GM23248 (cell line): ENCODE measurements around the gene TMEM150B. TPM values are rescaled to one million over a fixed set of nuclear protein-coding genes. Genes with fewer than 3 reads are reported as not detected.

Experiments used
- DNase-seq: peaks from one replicate; pipeline ENCODE4 v3.0.0-alpha.2; 2015
- H2AFZ ChIP-seq: fragments of 200-600 bp; sonication (generic); 2 replicates; pipeline ENCODE4 v1.6.1; 2016; ENCODE audit warnings: antibody characterized with exemption
- H3F3A ChIP-seq: fragments of 200-600 bp; sonication (generic); 2 replicates; pipeline ENCODE4 v1.6.1; 2016; ENCODE audit warnings: mild to moderate bottlenecking, antibody characterized with exemption, mixed run types; ENCODE audit not compliant: insufficient read depth
- H3K27ac ChIP-seq: fragments of 200-600 bp; sonication (generic); 2 replicates; pipeline ENCODE4 v1.5.1; 2016; ENCODE audit warnings: mild to moderate bottlenecking
- H3K27me3 ChIP-seq: fragments of 200-600 bp; sonication (generic); replicated peaks from 2 replicates; pipeline ENCODE4 v1.6.1; 2016; ENCODE audit warnings: mild to moderate bottlenecking; ENCODE audit not compliant: insufficient read depth
- H3K36me3 ChIP-seq: fragments of 200-600 bp; sonication (generic); 2 replicates; pipeline ENCODE4 v1.6.1; 2016; ENCODE audit warnings: low read depth, mild to moderate bottlenecking
- H3K4me1 ChIP-seq: fragments of 200-600 bp; sonication (generic); 2 replicates; pipeline ENCODE4 v1.6.1; 2016; ENCODE audit warnings: mild to moderate bottlenecking; ENCODE audit not compliant: insufficient read depth
- H3K4me2 ChIP-seq: fragments of 200-600 bp; sonication (generic); one replicate; pipeline ENCODE4 v1.6.1; 2016; ENCODE audit warnings: mild to moderate bottlenecking; ENCODE audit not compliant: unreplicated experiment
- H3K4me3 ChIP-seq: fragments of 200-600 bp; sonication (generic); 2 replicates; pipeline ENCODE4 v1.5.1; 2016; ENCODE audit warnings: mild to moderate bottlenecking
- H3K79me2 ChIP-seq: fragments of 200-600 bp; sonication (generic); 2 replicates; pipeline ENCODE4 v1.6.1; 2016; ENCODE audit warnings: mild to moderate bottlenecking; ENCODE audit not compliant: insufficient read depth
- H3K9ac ChIP-seq: fragments of 200-600 bp; sonication (generic); 2 replicates; pipeline ENCODE4 v1.6.1; 2016; ENCODE audit warnings: mild to moderate bottlenecking
- H3K9me2 ChIP-seq: fragments of 200-600 bp; sonication (generic); 2 replicates; pipeline ENCODE4 v1.6.1; 2016; ENCODE audit warnings: mixed run types, mild to moderate bottlenecking, moderate library complexity; ENCODE audit not compliant: insufficient read depth
- H3K9me3 ChIP-seq: fragments of 200-600 bp; sonication (generic); one replicate; pipeline ENCODE4 v1.6.1; 2017; ENCODE audit warnings: low read depth
- H4K20me1 ChIP-seq: fragments of 200-600 bp; sonication (generic); 2 replicates; pipeline ENCODE4 v1.6.0; 2016; ENCODE audit not compliant: insufficient read depth
- EZH2 ChIP-seq: fragments of 200-600 bp; sonication (generic); IDR thresholded peaks from 2 replicates; pipeline ENCODE4 v1.6.1; 2018; ENCODE audit warnings: antibody characterized with exemption, mild to moderate bottlenecking; ENCODE audit not compliant: insufficient read depth, poor library complexity, severe bottlenecking
- EZH2phosphoT487 ChIP-seq: fragments of 200-600 bp; sonication (generic); IDR thresholded peaks from 2 replicates; pipeline ENCODE4 v1.6.1; 2018; ENCODE audit warnings: antibody characterized with exemption, moderate library complexity, mild to moderate bottlenecking, low read depth; ENCODE audit not compliant: insufficient read depth
- WGBS, 2 experiments: methylation state at CpG; one replicate each; pipeline ENCODE4 v1.1.6; 2015 to 2017; ENCODE audit warnings: low lambda C conversion rate in 2 of 2, low coverage in 1 of 2; ENCODE audit errors: missing lambda C conversion rate in 2 of 2; 5-methylcytosine and 5-hydroxymethylcytosine counted together
- in situ Hi-C: fragments of 300-500 bp; cut with MboI; formaldehyde crosslinking; loops from 2 replicates; pipeline ENCODE4 v1.15.0; 2020
- polyA plus RNA-seq: library from polyadenylated mRNA; unstranded; fragments of >200 nt; fragmentation: Nextera tagmentation; extraction: Ambion mirVana; gene quantifications from 2 replicates; pipeline ENCODE4 v1.2.1, GENCODE V29; 2016
- total RNA-seq: library from RNA; depleted of rRNA; stranded (reverse); fragments of >200 nt; shearing (Covaris generic); gene quantifications from 2 replicates; pipeline ENCODE4 v1.2.3, GENCODE V29; 2014

TMEM150B gene
- total and polyA plus RNA-seq, 2 experiments from 2014 or later: not detected

DNA sequence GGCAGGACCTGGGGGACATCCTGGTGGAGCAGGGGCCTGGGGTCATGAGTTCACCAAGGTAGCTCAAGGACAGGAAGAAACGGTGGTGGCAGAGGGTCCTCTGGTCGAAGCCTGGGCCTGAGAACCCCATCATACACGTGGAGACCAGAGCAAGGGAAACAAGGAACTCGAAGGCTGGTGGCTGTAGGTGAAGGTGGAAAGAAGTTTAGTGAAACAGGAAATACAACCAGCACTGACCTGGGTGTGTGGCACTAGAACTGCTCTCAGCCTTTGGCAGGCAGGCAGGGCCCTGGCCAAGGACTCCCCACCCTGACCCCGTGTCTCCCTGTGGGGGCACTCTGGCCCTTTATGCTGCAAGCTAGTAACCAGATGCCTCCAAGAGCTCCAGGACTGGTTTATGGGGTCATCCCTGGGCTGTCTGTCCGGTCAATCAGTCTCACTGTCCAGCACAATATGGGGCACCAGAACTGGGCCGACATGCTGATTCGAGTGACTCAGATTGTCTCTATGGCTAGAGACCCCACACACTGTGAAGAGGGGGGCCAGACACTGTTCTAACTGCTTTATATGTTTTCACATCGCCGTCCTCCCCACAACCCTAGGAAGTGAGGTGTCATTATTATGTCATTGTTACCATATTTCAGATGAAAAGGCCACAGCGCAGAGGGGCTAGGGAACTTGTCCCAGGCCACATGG lies 25.6 kb upstream of the TMEM150B start:
- in situ Hi-C loops: no loop called here
- 66 to 71% methylated on average over 11 of the region's 11 CpGs for WGBS, 2 experiments
- H2AFZ ChIP-seq: no peak overlapping the region
- H3K4me2 ChIP-seq: no peak overlapping the region
- H3K9ac ChIP-seq: no peak overlapping the region
- no peak for TF ChIP-seq EZH2
- TF ChIP-seq EZH2phosphoT487: no peak
- no peak overlapping the region for H3K27ac ChIP-seq
- peaks cover 31% of the 10 kb centered on the region for H3K27me3 ChIP-seq
- no peaks in the 10 kb centered on the region for H3K79me2 ChIP-seq
- no peak for DNase-seq
- no peaks in the 10 kb centered on the region for H3K36me3 ChIP-seq
- H4K20me1 ChIP-seq: no peaks in the 10 kb centered on the region
- no peaks in the 10 kb centered on the region for H3K4me1 ChIP-seq
- no peaks in the 10 kb centered on the region for H3K9me2 ChIP-seq
- H3F3A ChIP-seq: no peaks in the 10 kb centered on the region
- no peak overlapping the region for H3K4me3 ChIP-seq
- H3K9me3 ChIP-seq: no peaks in the 10 kb centered on the region

DNA sequence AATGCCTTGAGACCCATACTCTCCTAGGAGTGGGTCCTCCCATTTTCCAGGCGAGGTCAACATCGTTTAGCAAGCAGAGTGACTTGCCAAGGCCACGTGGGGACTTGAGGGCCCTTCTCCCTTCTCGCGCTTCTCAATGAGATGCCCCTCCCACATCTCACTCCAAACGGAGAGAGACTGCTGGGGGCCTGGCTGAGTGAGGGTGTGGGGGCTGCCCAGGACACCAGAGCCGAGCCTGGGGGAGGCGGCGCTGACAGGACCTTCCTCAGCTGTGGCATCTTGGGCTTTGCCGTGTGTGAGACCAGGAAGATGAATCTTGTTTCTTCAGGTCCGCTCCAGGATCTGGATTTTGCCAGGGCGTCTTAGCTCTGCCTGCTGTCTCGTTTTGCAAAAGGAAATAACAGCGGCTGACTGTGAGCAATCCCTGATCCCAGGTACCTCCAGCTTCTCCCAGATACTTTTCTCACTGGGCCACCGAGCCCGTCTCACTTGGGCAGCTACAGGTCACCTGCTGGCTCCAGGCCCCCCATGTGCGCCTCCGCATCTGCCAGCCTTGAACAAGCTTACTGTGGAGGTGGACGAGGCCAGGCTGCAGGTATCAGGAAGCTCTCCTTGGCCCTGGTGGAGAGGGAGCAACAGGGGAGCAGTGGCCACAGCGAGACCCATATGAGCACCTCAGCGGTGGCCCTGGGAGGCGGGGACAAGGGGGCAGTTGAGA lies 23.3 kb upstream of the TMEM150B start:
- in situ Hi-C loops: no loop called here
- H3K9ac ChIP-seq: no peak overlapping the region
- WGBS, 2 experiments: 68 to 72% methylated on average over 21 to 22 of the region's 22 CpGs
- no peaks in the 10 kb centered on the region for H3K36me3 ChIP-seq
- H3K9me3 ChIP-seq: no peaks in the 10 kb centered on the region
- no peaks in the 10 kb centered on the region for H3F3A ChIP-seq
- no peak overlapping the region for H3K27ac ChIP-seq
- H3K4me1 ChIP-seq: no peaks in the 10 kb centered on the region
- peaks cover 20% of the 10 kb centered on the region for H3K27me3 ChIP-seq
- H4K20me1 ChIP-seq: no peaks in the 10 kb centered on the region
- TF ChIP-seq EZH2: no peak
- TF ChIP-seq EZH2phosphoT487: no peak
- no peak overlapping the region for H3K4me2 ChIP-seq
- H2AFZ ChIP-seq: no peak overlapping the region
- no peaks in the 10 kb centered on the region for H3K79me2 ChIP-seq
- no peak for DNase-seq
- H3K9me2 ChIP-seq: no peaks in the 10 kb centered on the region
- H3K4me3 ChIP-seq: no peak overlapping the region

DNA sequence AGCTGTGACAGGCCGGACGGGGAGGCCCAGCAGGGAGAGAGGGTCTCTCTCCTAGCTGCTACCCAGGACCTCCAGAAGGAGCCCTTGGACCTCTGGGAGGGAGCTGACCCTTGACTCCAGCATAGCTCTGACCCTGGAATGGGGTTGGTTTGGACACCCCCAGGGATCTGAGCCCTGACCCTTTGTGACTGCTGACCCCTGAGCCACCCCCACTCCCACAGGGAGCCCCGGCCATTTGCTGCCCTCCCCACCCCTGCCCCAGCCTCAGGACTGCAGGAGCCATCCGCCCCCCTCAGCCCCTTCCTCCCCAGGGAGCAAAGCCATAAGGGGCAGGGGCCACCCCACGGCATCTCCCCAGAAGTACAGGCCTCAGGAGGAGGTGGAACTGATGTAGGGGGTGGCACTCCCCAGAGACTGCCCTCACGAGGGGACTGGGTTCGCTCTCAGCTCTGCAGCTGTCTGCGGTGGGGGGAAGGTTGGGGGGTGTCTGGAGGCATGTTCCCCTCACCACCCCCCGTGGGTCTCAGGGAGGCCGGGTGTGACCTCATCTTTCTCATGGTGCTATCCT lies 22.4 kb upstream of the TMEM150B start:
- Histone ChIP-seq H3K4me3 (no peak overlapping the region), H3K36me3 (no peaks in the 10 kb centered on the region), H3K9me2 (no peaks in the 10 kb centered on the region), H3K9ac (no peak overlapping the region), H3F3A (no peaks in the 10 kb centered on the region), H3K4me2 (no peak overlapping the region), H3K4me1 (no peaks in the 10 kb centered on the region), H2AFZ (no peak overlapping the region), H3K79me2 (no peaks in the 10 kb centered on the region), H3K9me3 (no peaks in the 10 kb centered on the region), H3K27me3 (peaks cover 10% of the 10 kb centered on the region), H4K20me1 (no peaks in the 10 kb centered on the region), H3K27ac (no peak overlapping the region)
- 75 to 78% methylated on average over 7 to 10 of the region's 10 CpGs for WGBS, 2 experiments
- DNase-seq: no peak
- TF ChIP-seq EZH2: no peak
- TF ChIP-seq EZH2phosphoT487: no peak
- in situ Hi-C loops: no loop called here

DNA sequence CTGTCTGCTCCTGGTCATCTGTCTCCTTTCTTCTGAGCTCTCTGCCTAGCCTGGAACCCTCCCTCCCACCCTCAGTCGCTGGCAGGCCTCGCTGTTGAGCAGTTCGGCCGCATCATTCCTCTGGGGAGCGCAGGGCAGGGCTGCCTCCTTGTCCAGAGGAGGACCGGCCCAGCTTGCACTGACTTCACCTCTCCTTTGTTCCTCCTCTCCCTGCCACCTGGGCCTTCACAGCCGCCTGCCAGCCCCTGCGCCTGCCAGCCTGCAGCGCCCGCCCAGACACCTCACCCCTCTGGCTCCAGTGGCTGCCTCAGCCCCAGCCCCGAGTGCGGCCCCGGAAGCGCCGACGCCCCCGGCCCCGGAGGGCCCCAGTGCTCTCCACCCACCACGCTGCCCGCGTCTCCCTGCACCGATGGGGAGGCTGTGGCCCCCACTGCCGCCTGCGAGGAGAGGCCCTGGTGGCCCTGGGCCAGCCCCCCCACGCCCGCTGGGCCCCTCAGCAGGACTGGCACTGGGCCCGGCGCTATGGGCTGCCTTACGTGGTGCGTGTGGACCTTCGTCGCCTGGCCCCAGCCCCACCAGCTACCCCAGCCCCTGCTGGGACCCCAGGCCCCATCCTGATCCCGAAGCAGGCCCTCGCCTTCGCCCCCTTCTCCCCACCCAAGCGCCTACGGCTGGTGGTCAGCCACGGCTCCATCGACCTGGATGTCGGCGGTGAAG lies 21.7 kb upstream of the TMEM150B start:
- H3K27ac ChIP-seq: no peak overlapping the region
- 91 to 94% methylated on average over 25 to 39 of the region's 41 CpGs for WGBS, 2 experiments
- H3K9me3 ChIP-seq: no peaks in the 10 kb centered on the region
- H3K79me2 ChIP-seq: no peaks in the 10 kb centered on the region
- no peak overlapping the region for H3K4me2 ChIP-seq
- H3K4me3 ChIP-seq: no peak overlapping the region
- H3K4me1 ChIP-seq: no peaks in the 10 kb centered on the region
- H3K27me3 ChIP-seq: peaks cover 4% of the 10 kb centered on the region
- TF ChIP-seq EZH2 (no peak), EZH2phosphoT487 (no peak)
- DNase-seq: no peak
- no peaks in the 10 kb centered on the region for H4K20me1 ChIP-seq
- in situ Hi-C loops: no loop called here
- no peak overlapping the region for H2AFZ ChIP-seq
- no peaks in the 10 kb centered on the region for H3K9me2 ChIP-seq
- H3F3A ChIP-seq: no peaks in the 10 kb centered on the region
- no peaks in the 10 kb centered on the region for H3K36me3 ChIP-seq
- H3K9ac ChIP-seq: no peak overlapping the region
